ENCODE measurements around the gene TNFRSF8.

- TF ChIP-seq CTCF (conservative IDR thresholded peaks at IDR 0.05; ENCODE audit: low read depth, low read length) (no peak), EZH2 (IDR thresholded peaks at IDR 0.05; ENCODE audit: borderline replicate concordance, low read depth, low read length, poor library complexity, severe bottlenecking) (no peak)
Observed at GRCh38 chr1:12095452-12096263, 32.6 kb downstream of the TNFRSF8 start.
